ENCODE data around the gene PLA2G4E. TPM values are rescaled to one million over a fixed set of nuclear protein-coding genes. Genes with fewer than 3 reads are reported as not detected.

The PLA2G4E gene
- total RNA-seq, 3 donors from 2014 or later (not counting 1 experiment from before 2014, with no cell fraction given) = not detected

DNA sequence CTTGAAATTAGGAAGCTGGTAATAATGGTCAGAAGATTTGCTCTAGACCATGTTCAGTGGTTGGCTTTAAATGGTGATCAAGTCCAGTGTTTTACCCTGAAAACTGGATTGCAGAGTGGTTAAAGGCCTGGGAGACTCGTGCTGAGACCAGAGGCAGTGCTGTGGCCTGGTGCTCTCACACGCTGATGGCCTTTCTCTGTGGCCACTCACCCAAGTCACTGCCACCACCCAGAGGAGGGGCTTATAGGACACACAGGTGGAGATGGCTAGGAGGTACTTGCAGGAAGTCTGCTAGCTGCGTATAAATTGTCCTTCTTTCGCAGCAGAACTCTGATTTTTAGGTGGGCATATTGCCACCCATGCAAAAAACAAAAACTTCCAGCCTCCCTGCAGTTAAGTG lies 42.3 kb downstream of the PLA2G4E start:
- no peak for DNase-seq
- no peaks in the 10 kb centered on the region for H3K9me3 Mint-ChIP-seq
- no peak for TF ChIP-seq CTCF (IDR thresholded peaks at IDR 0.05)
- Histone ChIP-seq H3K27ac (ENCODE audit: low read length) (no peak overlapping the region), H3K9me3 (ENCODE audit: control insufficient read depth, insufficient read depth, low read length) (no peaks in the 10 kb centered on the region), H3K4me1 (ENCODE audit: control insufficient read depth, insufficient read depth, low read length) (no peaks in the 10 kb centered on the region), H3K36me3 (ENCODE audit: control insufficient read depth, insufficient read depth, low read length) (no peaks in the 10 kb centered on the region), H3K27me3 (ENCODE audit: control insufficient read depth, insufficient read depth, low read length) (peaks cover 4% of the 10 kb centered on the region), H3K4me3 (ENCODE audit: low read length) (no peak overlapping the region)
- ATAC-seq = no peak
- H3K27me3 Mint-ChIP-seq (ENCODE audit: low read depth in 2 of 2) = peaks cover 21% of the 10 kb centered on the region in 2 donors
- H3K4me3 Mint-ChIP-seq = no peak overlapping the region
- WGBS (ENCODE audit: insufficient coverage) = 79% methylated on average over 3 of the region's 4 CpGs
- no peaks in the 10 kb centered on the region for H3K4me1 Mint-ChIP-seq
- no peak overlapping the region for H3K27ac Mint-ChIP-seq
- H3K36me3 Mint-ChIP-seq = no peaks in the 10 kb centered on the region
- intact Hi-C loops (cut with micrococcal nuclease) = no loop called here

DNA sequence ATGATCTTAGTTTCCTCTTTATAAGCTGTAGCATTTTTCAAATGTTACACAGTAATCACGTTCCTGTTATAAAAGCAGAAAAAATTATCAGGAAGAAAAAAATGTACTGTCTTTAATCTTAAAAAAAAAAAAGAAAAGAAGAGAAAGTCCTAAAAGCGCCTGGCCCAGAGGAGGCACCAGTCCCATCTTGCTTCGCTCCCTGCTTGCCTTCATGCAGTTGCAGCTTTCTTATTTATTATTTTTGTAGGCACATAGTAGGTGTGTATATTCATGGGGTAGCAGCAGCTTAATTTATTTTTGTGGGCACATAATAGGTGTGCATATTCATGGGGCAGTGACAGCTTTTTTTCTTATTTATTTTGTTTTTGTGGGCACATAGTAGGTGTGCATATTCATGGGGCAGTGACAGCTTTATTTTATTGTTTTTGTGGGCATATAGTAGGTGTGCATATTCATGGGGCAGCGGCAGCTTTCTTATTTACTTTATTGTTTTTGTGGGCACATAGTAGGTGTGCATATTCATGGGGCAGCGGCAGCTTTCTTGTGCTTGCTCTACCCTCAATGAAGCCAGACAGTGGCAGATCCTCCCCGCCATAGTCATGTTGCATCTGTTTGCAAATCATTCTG lies 43.0 kb downstream of the PLA2G4E start:
- H3K4me1 ChIP-seq (ENCODE audit: control insufficient read depth, insufficient read depth, low read length) = peaks cover 3% of the 10 kb centered on the region
- 91% methylated on average over 6 of the region's 6 CpGs for WGBS (ENCODE audit: insufficient coverage)
- H3K9me3 ChIP-seq (ENCODE audit: control insufficient read depth, insufficient read depth, low read length) = no peaks in the 10 kb centered on the region
- ATAC-seq (no peak), DNase-seq (no peak)
- TF ChIP-seq CTCF (IDR thresholded peaks at IDR 0.05) = no peak
- no peak overlapping the region for H3K4me3 ChIP-seq (ENCODE audit: low read length)
- Mint-ChIP-seq H3K4me1 (peaks cover 4% of the 10 kb centered on the region in 2 donors), H3K27me3 (ENCODE audit: low read depth in 2 of 2) (peaks cover 21% of the 10 kb centered on the region in 2 donors), H3K4me3 (no peak overlapping the region), H3K9me3 (no peaks in the 10 kb centered on the region), H3K27ac (no peak overlapping the region), H3K36me3 (no peaks in the 10 kb centered on the region)
- peaks cover 4% of the 10 kb centered on the region for H3K27me3 ChIP-seq (ENCODE audit: control insufficient read depth, insufficient read depth, low read length)
- H3K36me3 ChIP-seq (ENCODE audit: control insufficient read depth, insufficient read depth, low read length) = no peaks in the 10 kb centered on the region
- no peak overlapping the region for H3K27ac ChIP-seq (ENCODE audit: low read length)
- intact Hi-C loops (cut with micrococcal nuclease) = no loop called here

- H3K4me3 Mint-ChIP-seq = no peak overlapping the region
- H3K9me3 ChIP-seq (ENCODE audit: control insufficient read depth, insufficient read depth, low read length) = no peaks in the 10 kb centered on the region
- intact Hi-C loops (cut with micrococcal nuclease) = no loop called here
- DNase-seq (no peak), ATAC-seq (no peak)
- TF ChIP-seq CTCF (IDR thresholded peaks at IDR 0.05) = no peak
- H3K36me3 Mint-ChIP-seq = no peaks in the 10 kb centered on the region
- H3K27ac ChIP-seq (ENCODE audit: low read length) = no peak overlapping the region
- peaks cover 21% of the 10 kb centered on the region in 2 donors for H3K27me3 Mint-ChIP-seq (ENCODE audit: low read depth in 2 of 2)
- H3K36me3 ChIP-seq (ENCODE audit: control insufficient read depth, insufficient read depth, low read length) = no peaks in the 10 kb centered on the region
- peaks cover 17 to 22% of the 10 kb centered on the region in 2 donors for H3K4me1 Mint-ChIP-seq
- peaks cover 10% of the 10 kb centered on the region for H3K4me1 ChIP-seq (ENCODE audit: control insufficient read depth, insufficient read depth, low read length)
- 71% methylated on average over 1 of the region's 2 CpGs for WGBS (ENCODE audit: insufficient coverage)
- H3K27ac Mint-ChIP-seq = no peak overlapping the region
- no peak overlapping the region for H3K4me3 ChIP-seq (ENCODE audit: low read length)
- no peaks in the 10 kb centered on the region for H3K9me3 Mint-ChIP-seq
- H3K27me3 ChIP-seq (ENCODE audit: control insufficient read depth, insufficient read depth, low read length) = peaks cover 4% of the 10 kb centered on the region
Observed at GRCh38 chr15:41975669-41976068, 45.2 kb downstream of the PLA2G4E start.

GRCh38 chr15:41974041-41974440 lies 46.8 kb downstream of the PLA2G4E start:
- peaks cover 21% of the 10 kb centered on the region in 2 donors for H3K27me3 Mint-ChIP-seq (ENCODE audit: low read depth in 2 of 2)
- no peak for ATAC-seq
- Histone ChIP-seq H3K27ac (ENCODE audit: low read length) (no peak overlapping the region), H3K9me3 (ENCODE audit: control insufficient read depth, insufficient read depth, low read length) (no peaks in the 10 kb centered on the region), H3K27me3 (ENCODE audit: control insufficient read depth, insufficient read depth, low read length) (peaks cover 4% of the 10 kb centered on the region), H3K4me1 (ENCODE audit: control insufficient read depth, insufficient read depth, low read length) (peaks cover 24% of the 10 kb centered on the region), H3K36me3 (ENCODE audit: control insufficient read depth, insufficient read depth, low read length) (no peaks in the 10 kb centered on the region), H3K4me3 (ENCODE audit: low read length) (no peak overlapping the region)
- H3K9me3 Mint-ChIP-seq = no peaks in the 10 kb centered on the region
- DNase-seq = no peak
- TF ChIP-seq CTCF (IDR thresholded peaks at IDR 0.05) = no peak
- intact Hi-C loops (cut with micrococcal nuclease) = no loop called here
- peaks cover 26 to 30% of the 10 kb centered on the region in 2 donors for H3K4me1 Mint-ChIP-seq
- H3K36me3 Mint-ChIP-seq = no peaks in the 10 kb centered on the region
- H3K27ac Mint-ChIP-seq = peak overlapping the region in 1 of 2 donors; percentile 97
- H3K4me3 Mint-ChIP-seq = no peak overlapping the region
- 70% methylated on average over 1 of the region's 1 CpG for WGBS (ENCODE audit: insufficient coverage)

Measured in natural killer cell (primary cell).